WTC11 (cell line): Measurements from ENCODE around the gene RBM19.

ENCODE experiments used
- FOXJ3 ChIP-seq: sonication (generic); formaldehyde crosslinking; IDR thresholded peaks from 2 replicates; pipeline ENCODE4 v1.9.0; 2021; ENCODE audit warnings: missing genetic modification reagents, mild to moderate bottlenecking, borderline replicate concordance
- FOXK1 ChIP-seq: sonication (generic); formaldehyde crosslinking; IDR thresholded peaks from 2 replicates; pipeline ENCODE4 v1.8.0; 2022; ENCODE audit warnings: mild to moderate bottlenecking, moderate library complexity, missing genetic modification reagents
- GRHL2 ChIP-seq: fragments of 250-450 bp; sonication (Bioruptor Pico); IDR thresholded peaks from 2 replicates; pipeline ENCODE4 v1.8.0; 2022; ENCODE audit warnings: mild to moderate bottlenecking, moderate library complexity; ENCODE audit not compliant: insufficient replicate concordance, severe bottlenecking
- GTF2I ChIP-seq: fragments of 250-450 bp; sonication (Bioruptor Pico); conservative IDR thresholded peaks from 2 replicates; pipeline ENCODE4 v1.4.0; 2021; ENCODE audit warnings: mild to moderate bottlenecking
- JUN ChIP-seq: sonication (generic); formaldehyde crosslinking; IDR thresholded peaks from 2 replicates; pipeline ENCODE4 v1.8.0; 2023; ENCODE audit warnings: mild to moderate bottlenecking, missing genetic modification reagents
- KAT7 ChIP-seq: sonication (generic); formaldehyde crosslinking; IDR thresholded peaks from 2 replicates; pipeline ENCODE4 v1.8.1; 2023; ENCODE audit warnings: missing genetic modification reagents, mild to moderate bottlenecking, borderline replicate concordance
- MAX ChIP-seq: sonication (generic); formaldehyde crosslinking; IDR thresholded peaks from 2 replicates; pipeline ENCODE4 v1.8.0; 2022; ENCODE audit warnings: mild to moderate bottlenecking, missing genetic modification reagents
- MXD4 ChIP-seq: fragments of 250-450 bp; sonication (Bioruptor Pico); IDR thresholded peaks from 2 replicates; pipeline ENCODE4 v1.8.0; 2021; ENCODE audit warnings: mild to moderate bottlenecking, moderate library complexity, borderline replicate concordance
- PRRX2 ChIP-seq: fragments of 250-450 bp; sonication (Bioruptor Pico); IDR thresholded peaks from 2 replicates; pipeline ENCODE4 v1.8.0; 2021; ENCODE audit warnings: mild to moderate bottlenecking
- SMAD3 ChIP-seq: sonication (generic); formaldehyde crosslinking; IDR thresholded peaks from 2 replicates; pipeline ENCODE4 v1.8.0; 2022; ENCODE audit warnings: missing genetic modification reagents, mild to moderate bottlenecking, borderline replicate concordance
- TP53 ChIP-seq: sonication (generic); formaldehyde crosslinking; IDR thresholded peaks from 2 replicates; pipeline ENCODE4 v1.8.1; 2023; ENCODE audit warnings: mild to moderate bottlenecking, missing genetic modification reagents
- TF ChIP-seq, protein P1 (sequence below): fragments of 200-600 bp; IDR thresholded peaks from 2 replicates; pipeline ENCODE4 v1.8.0; 2022; ENCODE audit warnings: antibody characterized with exemption

- TF ChIP-seq, protein P1, sequence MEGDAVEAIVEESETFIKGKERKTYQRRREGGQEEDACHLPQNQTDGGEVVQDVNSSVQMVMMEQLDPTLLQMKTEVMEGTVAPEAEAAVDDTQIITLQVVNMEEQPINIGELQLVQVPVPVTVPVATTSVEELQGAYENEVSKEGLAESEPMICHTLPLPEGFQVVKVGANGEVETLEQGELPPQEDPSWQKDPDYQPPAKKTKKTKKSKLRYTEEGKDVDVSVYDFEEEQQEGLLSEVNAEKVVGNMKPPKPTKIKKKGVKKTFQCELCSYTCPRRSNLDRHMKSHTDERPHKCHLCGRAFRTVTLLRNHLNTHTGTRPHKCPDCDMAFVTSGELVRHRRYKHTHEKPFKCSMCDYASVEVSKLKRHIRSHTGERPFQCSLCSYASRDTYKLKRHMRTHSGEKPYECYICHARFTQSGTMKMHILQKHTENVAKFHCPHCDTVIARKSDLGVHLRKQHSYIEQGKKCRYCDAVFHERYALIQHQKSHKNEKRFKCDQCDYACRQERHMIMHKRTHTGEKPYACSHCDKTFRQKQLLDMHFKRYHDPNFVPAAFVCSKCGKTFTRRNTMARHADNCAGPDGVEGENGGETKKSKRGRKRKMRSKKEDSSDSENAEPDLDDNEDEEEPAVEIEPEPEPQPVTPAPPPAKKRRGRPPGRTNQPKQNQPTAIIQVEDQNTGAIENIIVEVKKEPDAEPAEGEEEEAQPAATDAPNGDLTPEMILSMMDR: no peak
- no peak for TF ChIP-seq MAX (CRISPR knock-in tag)
- no peak for TF ChIP-seq GRHL2 (CRISPR knock-in tag)
- no peak for TF ChIP-seq FOXK1 (CRISPR knock-in tag)
- no peak for TF ChIP-seq TP53 (CRISPR knock-in tag)
- TF ChIP-seq MXD4: no peak
- TF ChIP-seq PRRX2: no peak
- TF ChIP-seq JUN: no peak
- no peak for TF ChIP-seq GTF2I (CRISPR knock-in tag)
- TF ChIP-seq SMAD3: no peak
- no peak for TF ChIP-seq KAT7 (CRISPR knock-in tag)
- no peak for TF ChIP-seq FOXJ3
Measured at GRCh38 chr12:113971392-113971791, 5.3 kb upstream of the RBM19 start.
